NOMO-1 treated with dmso at 0.1 percent for 144 hours (cell line): ENCODE data around the gene BAMBI.

Experiments used
- DNase-seq: peaks from one replicate; lab custom pipeline; 2025; ENCODE audit not compliant: unreplicated experiment; lab: John Stamatoyannopoulos, UW

BAMBI gene

GRCh38 chr10:28674782-28675181 is 2.5 kb upstream of the BAMBI start:
- no peak for DNase-seq

DNA sequence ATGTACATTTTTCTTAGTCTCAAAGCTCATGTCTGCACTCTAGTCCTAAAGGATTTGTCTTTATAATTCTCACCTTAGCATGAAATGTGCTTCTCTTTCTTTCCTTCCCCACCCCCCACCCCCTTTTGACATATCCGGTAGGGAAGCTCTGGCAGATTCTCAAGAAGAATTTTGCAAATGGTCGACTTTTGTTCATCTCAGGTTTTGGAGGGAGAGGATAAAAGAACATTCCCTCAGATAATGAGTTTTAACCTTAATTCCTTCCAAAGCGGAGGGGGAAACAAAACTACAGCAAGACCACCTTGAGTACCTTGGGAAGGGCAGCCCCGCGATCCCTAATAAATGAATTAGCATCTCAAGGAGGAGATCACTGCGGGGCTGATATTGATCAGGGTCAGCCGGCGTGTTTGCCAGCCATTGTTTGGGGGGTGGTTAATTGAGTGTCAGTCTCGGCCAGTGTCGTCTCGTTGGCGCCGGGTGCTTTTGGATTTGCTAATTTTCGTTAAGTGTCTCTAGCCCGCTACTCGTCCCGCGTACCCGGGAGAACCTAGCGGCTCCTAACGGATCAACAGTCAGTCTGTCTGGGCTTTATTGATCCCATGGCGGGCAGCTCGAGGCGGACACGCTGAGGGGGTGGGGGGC is 874 bp upstream of the BAMBI start:
- no peak for DNase-seq

DNA sequence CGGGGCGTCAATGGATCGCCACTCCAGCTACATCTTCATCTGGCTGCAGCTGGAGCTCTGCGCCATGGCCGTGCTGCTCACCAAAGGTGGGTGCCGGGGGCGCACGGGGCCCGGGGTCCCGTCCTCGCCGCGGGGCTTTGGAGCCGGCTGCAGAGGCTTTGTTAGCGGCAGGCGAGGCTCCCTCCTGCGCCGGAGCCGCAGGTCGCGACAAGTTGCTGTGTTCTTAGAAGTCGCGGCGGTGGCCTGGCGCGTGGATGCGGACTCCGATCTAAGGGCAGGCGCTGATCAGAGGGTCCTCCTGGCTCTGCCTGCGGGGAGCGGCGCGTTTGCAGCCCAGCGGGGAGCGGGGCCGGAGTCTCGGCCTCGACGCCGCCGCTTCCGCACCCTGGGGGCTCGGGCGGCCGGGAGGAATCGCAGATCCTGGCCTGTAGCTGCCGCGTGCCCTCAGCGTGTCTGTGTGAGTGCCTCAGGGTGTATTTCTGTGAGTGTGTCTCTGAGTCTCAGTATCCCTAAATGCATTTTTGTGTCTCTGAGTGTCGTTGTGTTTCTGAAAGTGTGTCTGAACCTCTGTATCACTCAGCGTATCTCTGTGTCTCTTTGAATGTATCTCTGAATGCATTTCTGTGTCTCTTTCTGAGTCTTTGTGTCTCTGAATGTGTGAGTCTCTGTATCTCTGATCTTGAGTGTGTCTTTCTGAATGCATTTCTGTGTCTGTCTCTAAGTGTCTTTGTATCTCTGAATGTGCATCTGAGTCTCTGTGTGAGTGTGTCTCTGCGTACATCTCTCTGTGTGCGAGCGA is 766 bp downstream of the BAMBI start:
- no peak for DNase-seq

- peak; percentile 38 for DNase-seq
Observed at GRCh38 chr10:28678687-28679457, 1.6 kb downstream of the BAMBI start.

DNA sequence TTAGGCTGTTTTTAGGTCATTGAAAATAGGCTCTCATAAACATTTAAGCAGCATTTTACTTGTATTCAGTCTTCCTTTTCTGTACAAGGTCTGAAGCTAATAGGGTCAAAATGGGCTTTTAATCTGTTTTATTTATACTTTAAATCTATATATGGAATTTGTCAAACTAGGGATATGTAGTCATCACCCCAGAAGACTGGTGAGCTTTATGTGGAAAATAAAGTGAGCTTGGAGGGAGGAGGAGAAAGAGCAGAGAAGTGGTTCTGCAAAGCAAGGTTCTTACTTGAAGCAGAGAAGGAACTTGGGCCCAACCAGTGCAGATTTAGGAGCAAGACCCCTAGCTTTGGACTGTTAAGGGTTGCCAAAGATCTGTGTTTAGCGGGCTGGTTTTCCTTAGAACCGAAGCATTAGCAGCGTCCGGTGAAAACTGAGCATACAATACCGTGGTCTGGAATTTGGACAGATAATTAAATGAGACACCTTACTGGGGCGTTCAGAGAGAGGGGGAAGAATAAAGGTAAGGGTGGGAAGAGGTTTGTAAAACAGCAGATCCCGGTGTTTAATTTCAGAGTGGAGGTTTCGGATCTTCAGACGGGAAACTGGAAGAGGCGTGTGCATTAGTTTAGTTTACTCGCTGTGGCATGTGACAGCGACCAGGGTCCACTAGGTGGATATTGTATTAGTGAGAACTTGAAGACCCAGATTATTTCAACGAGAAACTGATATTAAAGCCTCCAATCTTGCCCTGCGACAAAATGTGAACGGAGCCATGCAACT is 2.4 kb downstream of the BAMBI start:
- DNase-seq: peak; percentile 74

DNA sequence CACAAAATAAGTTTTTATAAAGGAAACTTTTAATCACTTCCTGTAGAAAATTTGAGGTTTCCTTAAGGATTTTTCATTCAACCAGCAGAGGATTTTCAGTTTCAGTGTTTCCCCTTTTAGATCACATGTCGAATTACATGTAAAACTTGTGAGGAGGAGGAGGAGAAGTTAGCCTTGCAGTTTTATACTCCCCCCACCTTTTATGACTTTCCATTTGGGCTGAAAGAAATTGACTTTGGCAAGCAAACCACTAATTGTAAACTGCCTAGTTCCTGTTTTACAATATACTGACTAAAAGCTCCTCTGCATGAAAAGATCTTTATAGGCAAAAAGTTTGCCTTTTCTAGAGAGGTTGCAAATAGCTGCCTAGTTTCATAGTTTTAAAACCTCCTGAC is 3.0 kb downstream of the BAMBI start:
- peak; percentile 92 for DNase-seq

- DNase-seq: no peak
Observed at GRCh38 chr10:28681291-28681763, 4.0 kb downstream of the BAMBI start.

- no peak for DNase-seq
Observed at GRCh38 chr10:28681928-28682750, 4.8 kb downstream of the BAMBI start.

- no peak for DNase-seq
Observed at GRCh38 chr10:28684157-28684985, 7.0 kb downstream of the BAMBI start.

GRCh38 chr10:28684986-28685580 is 7.8 kb downstream of the BAMBI start:
- no peak for DNase-seq

DNA sequence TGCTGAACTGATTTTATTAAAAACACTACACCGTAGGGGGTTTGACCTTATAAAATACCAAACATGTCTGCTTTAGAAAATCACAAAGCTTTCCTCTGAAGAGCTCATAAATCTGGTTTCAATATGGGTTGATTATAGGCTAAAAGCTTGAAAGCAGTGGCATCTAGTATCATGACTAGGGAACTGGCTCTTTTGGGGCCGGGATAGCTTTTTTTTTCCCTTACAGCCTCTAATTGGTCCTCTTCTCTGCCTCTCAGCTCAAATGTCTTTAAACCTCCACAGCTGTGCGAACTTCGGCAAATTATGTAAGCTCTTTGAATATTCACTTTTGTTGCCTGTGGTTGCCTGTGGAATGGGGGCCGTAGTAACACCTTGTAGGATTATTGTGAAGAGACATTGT is 8.4 kb downstream of the BAMBI start:
- no peak for DNase-seq

DNA sequence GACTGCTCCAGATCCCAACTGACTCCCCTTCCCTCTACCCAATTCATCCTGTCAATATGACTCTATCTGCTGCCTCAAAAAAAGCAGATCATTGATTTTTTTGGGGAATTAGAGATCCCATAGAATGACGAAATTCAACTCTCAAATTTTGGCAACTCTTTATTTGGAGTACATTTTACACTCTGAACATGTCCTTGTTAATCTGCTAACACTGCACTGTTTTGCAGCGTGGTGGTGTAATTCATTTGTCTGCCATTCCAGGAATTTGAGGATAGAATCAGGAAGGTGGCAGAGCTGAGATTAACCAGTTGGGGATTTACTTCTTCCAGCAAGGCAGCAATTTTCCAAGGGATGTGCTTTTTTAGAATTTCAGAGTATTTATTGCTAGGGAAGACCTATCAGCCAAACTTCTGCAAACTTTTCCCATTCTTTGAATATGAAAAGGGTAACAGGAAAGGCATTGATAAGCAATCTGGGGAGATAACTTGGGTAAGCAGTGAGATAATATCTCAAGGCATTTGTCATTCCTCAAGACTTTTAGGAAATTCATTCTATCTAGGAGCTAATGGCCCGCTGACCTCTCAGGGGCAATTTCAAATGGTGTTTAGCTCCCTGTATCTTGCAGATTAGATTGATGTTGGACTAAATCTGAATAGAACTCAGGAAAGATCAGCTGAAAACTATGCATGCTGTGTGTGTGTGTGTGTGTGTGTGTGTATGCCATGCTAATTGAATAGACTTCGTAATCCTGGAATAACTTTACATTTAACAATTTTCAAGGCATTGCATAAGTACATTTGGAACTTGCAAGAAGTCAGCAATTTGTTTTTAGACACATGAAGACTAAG is 9.7 kb downstream of the BAMBI start:
- DNase-seq: no peak

DNA sequence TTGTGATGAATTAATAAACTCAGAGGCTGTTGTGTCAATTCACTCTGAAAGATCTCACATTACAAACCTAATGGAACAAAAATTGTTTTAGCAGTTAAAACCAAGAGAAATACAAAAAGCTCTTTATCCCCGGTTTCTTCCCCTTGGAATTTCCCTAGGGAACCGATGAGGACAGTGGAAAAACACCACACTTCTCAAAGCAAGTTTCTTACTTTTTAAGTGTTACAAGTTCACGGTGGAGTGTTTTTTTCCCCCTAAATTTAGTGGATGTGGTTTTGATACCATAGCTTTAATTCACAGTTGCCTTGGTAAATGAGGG is 10.3 kb downstream of the BAMBI start:
- DNase-seq: no peak

GRCh38 chr10:28690545-28690944 is 13.2 kb downstream of the BAMBI start:
- no peak for DNase-seq

- no peak for DNase-seq
Observed at GRCh38 chr10:28691187-28691694, 13.9 kb downstream of the BAMBI start.

DNA sequence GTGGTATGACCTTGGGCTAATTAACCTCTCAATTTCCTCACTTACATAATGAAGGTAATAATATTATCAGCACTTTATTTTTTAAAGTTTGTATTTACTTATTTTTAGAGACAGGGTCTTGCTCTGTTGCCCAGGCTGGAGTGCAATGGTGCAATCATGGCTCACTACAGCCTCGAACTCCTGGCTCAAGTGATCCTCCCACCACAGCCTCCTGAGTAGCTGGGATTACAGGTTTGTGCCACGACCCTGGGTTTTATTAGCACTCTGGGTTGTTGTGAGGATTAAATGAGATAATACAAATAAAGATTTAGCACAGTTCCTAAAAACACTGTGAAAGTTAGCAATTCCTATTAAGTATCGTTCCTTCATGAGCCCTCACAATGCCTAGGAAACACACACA is 14.7 kb downstream of the BAMBI start:
- DNase-seq: no peak

DNA sequence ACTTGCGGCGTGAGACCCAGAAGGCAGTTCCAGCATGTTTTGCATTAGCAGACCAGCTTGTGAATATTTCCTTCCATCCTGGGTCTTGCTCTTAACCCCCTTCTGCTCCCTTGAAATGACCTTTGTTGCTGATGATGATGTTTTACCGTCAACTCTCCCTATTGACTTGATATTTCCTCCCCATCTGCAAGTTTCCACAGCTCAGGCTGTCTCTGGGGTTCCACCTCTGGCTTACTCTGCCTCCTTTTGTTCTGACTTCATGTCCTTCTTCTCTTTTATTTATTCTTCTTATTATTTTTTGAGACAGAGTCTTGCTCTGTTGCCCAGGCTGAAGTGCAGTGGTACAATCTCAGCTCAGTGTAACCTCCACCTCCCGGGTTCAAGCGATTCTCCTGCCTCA is 17.2 kb downstream of the BAMBI start:
- no peak for DNase-seq

DNA sequence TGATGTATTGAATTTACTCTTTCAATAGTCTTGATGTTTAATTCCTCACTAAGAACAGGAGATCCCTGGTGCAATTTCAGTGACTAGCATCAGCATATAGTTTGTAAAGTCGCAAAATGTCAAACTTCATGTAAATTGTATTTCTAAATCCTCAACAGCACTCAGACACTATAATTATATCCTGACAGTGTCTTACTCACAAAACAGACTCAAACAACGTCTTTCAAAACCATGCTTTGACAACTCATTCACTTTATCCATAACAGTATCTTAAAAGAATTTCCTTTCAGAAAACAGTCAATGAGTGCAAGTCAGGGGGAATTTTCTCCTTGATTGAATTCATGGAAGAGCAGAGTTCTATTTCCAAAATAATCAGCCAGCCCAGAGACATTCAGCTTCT is 20.8 kb downstream of the BAMBI start:
- DNase-seq: no peak
